ENCODE measurements around the gene ANTXR1.

- TF ChIP-seq EZH2phosphoT487 (IDR thresholded peaks at IDR 0.05; ENCODE audit: borderline replicate concordance) (no peak), CTCF (conservative IDR thresholded peaks at IDR 0.05; ENCODE audit: low read length) (no peak)
These were observed 175.4 kb downstream of the ANTXR1 start for GRCh38 chr2:69188182-69188900.
